Measurements from ENCODE around the gene TNF.

The TNF gene

GRCh38 chr6:31609519-31610406 lies 34.4 kb downstream of the TNF start:
- Histone ChIP-seq H3K4me2 (ENCODE audit: low read depth, low read length, poor library complexity, severe bottlenecking) (no peak overlapping the region), H2AFZ (ENCODE audit: low read depth, low read length, severe bottlenecking) (no peak overlapping the region), H3K9ac (ENCODE audit: low read length) (no peak overlapping the region), H3K36me3 (ENCODE audit: low read length) (no peaks in the 10 kb centered on the region), H4K20me1 (ENCODE audit: low read depth, low read length) (no peaks in the 10 kb centered on the region), H3K79me2 (ENCODE audit: insufficient read depth, low read length) (no peaks in the 10 kb centered on the region), H3K9me2 (replicated peaks; ENCODE audit: insufficient read depth, low read length) (no peaks in the 10 kb centered on the region), H3K4me3 (ENCODE audit: insufficient read depth, low read length, poor library complexity, severe bottlenecking) (no peak overlapping the region), H3K27me3 (ENCODE audit: low read length) (no peaks in the 10 kb centered on the region), H3F3A (ENCODE audit: insufficient read depth) (0 out of 2 replicates have a peak, but pooled peaks cover 3% of the 10 kb centered on the region), H3K9me3 (ENCODE audit: insufficient read depth, low read length) (no peaks in the 10 kb centered on the region), H3K27ac (ENCODE audit: low read depth, low read length) (no peak overlapping the region)
- TF ChIP-seq CTCF (IDR thresholded peaks at IDR 0.05; ENCODE audit: insufficient read depth, low read length, poor library complexity, severe bottlenecking) = no peak
- no peak for TF ChIP-seq EZH2phosphoT487 (conservative IDR thresholded peaks at IDR 0.05; ENCODE audit: low read length)

GRCh38 chr6:31610968-31611367 lies 35.6 kb downstream of the TNF start:
- no peak overlapping the region for H3K4me3 ChIP-seq (ENCODE audit: insufficient read depth, low read length, poor library complexity, severe bottlenecking)
- 0 out of 2 replicates have a peak, but pooled peaks cover 4% of the 10 kb centered on the region for H3F3A ChIP-seq (ENCODE audit: insufficient read depth)
- no peak for TF ChIP-seq CTCF (IDR thresholded peaks at IDR 0.05; ENCODE audit: insufficient read depth, low read length, poor library complexity, severe bottlenecking)
- TF ChIP-seq EZH2phosphoT487 (conservative IDR thresholded peaks at IDR 0.05; ENCODE audit: low read length) = no peak
- no peak overlapping the region for H2AFZ ChIP-seq (ENCODE audit: low read depth, low read length, severe bottlenecking)
- H3K36me3 ChIP-seq (ENCODE audit: low read length) = no peaks in the 10 kb centered on the region
- no peaks in the 10 kb centered on the region for H3K9me3 ChIP-seq (ENCODE audit: insufficient read depth, low read length)
- H3K4me2 ChIP-seq (ENCODE audit: low read depth, low read length, poor library complexity, severe bottlenecking) = no peak overlapping the region
- H3K27ac ChIP-seq (ENCODE audit: low read depth, low read length) = no peak overlapping the region
- H3K79me2 ChIP-seq (ENCODE audit: insufficient read depth, low read length) = no peaks in the 10 kb centered on the region
- H4K20me1 ChIP-seq (ENCODE audit: low read depth, low read length) = no peaks in the 10 kb centered on the region
- no peaks in the 10 kb centered on the region for H3K9me2 ChIP-seq (replicated peaks; ENCODE audit: insufficient read depth, low read length)
- H3K27me3 ChIP-seq (ENCODE audit: low read length) = no peaks in the 10 kb centered on the region
- no peak overlapping the region for H3K9ac ChIP-seq (ENCODE audit: low read length)

GRCh38 chr6:31614075-31614619 lies 38.8 kb downstream of the TNF start:
- Histone ChIP-seq H3K27ac (ENCODE audit: low read depth, low read length) (no peak overlapping the region), H3K9me2 (replicated peaks; ENCODE audit: insufficient read depth, low read length) (no peaks in the 10 kb centered on the region), H3K9me3 (ENCODE audit: insufficient read depth, low read length) (no peaks in the 10 kb centered on the region), H3F3A (ENCODE audit: insufficient read depth) (0 out of 2 replicates have a peak, but pooled peaks cover 10% of the 10 kb centered on the region), H3K4me3 (ENCODE audit: insufficient read depth, low read length, poor library complexity, severe bottlenecking) (no peak overlapping the region), H2AFZ (ENCODE audit: low read depth, low read length, severe bottlenecking) (no peak overlapping the region), H3K79me2 (ENCODE audit: insufficient read depth, low read length) (no peaks in the 10 kb centered on the region), H3K4me2 (ENCODE audit: low read depth, low read length, poor library complexity, severe bottlenecking) (no peak overlapping the region), H4K20me1 (ENCODE audit: low read depth, low read length) (no peaks in the 10 kb centered on the region), H3K36me3 (ENCODE audit: low read length) (no peaks in the 10 kb centered on the region), H3K27me3 (ENCODE audit: low read length) (no peaks in the 10 kb centered on the region), H3K9ac (ENCODE audit: low read length) (no peak overlapping the region)
- TF ChIP-seq CTCF (IDR thresholded peaks at IDR 0.05; ENCODE audit: insufficient read depth, low read length, poor library complexity, severe bottlenecking) = no peak
- no peak for TF ChIP-seq EZH2phosphoT487 (conservative IDR thresholded peaks at IDR 0.05; ENCODE audit: low read length)
